T-cell (primary cell): Measurements from ENCODE around the gene PHRF1. TPM values are rescaled to one million over a fixed set of nuclear protein-coding genes. Genes with fewer than 3 reads are reported as not detected.

Source experiments
- ATAC-seq, 4 experiments: fragments of 200-7000 bp in 3 of 4; fragments of 150-1000 bp in 1 of 4; cut with Tn5 transposase; replicated peaks in 1 of 4; 1 replicate in 3 of 4; 2 replicates in 1 of 4; pipeline ENCODE4 v1.10.0; 2021; ENCODE audit warnings: moderate library complexity in 3 of 4, mild to moderate bottlenecking in 2 of 4, moderate number of reproducible peaks in 1 of 4
- CTCF ChIA-PET, 2 donors: fragments of 300-600 bp; sonication (Branson Sonifier 250); formaldehyde crosslinking; loops; one replicate each; lab custom pipeline; 2022; ENCODE audit warnings: antibody characterized with exemption in 2 of 2; lab: Charles Lee
- POLR2A ChIA-PET, 2 donors: fragments of 300-600 bp; sonication (Branson Sonifier 250); formaldehyde crosslinking; loops; one replicate each; lab custom pipeline; 2022; ENCODE audit warnings: antibody characterized with exemption in 2 of 2; lab: Charles Lee
- DNase-seq, 35 experiments: peaks; one replicate each; pipeline versions ENCODE4 v3.0.0 to v3.0.0-alpha.2; 2013 to 2023
- H3K27ac ChIP-seq: one replicate; pipeline ENCODE4 v1.5.1; 2013; ENCODE audit warnings: low read length
- H3K27me3 ChIP-seq, 2 experiments: replicated peaks in 1 of 2; 1 replicate in 1 of 2; 2 replicates in 1 of 2; pipeline versions ENCODE4 v1.6.1 to v1.7.0; 2013; ENCODE audit warnings: low read length in 1 of 2, mixed read lengths in 1 of 2; ENCODE audit not compliant: control insufficient read depth in 2 of 2, insufficient read depth in 2 of 2; ENCODE audit errors: extremely low read depth in 1 of 2
- H3K36me3 ChIP-seq, 2 donors: 1 replicate in 1 of 2; 2 replicates in 1 of 2; pipeline versions ENCODE4 v1.6.1 to v1.7.0; 2013; ENCODE audit warnings: low read length in 1 of 2; ENCODE audit not compliant: control insufficient read depth in 2 of 2, insufficient read depth in 1 of 2; ENCODE audit errors: extremely low read depth in 1 of 2
- H3K4me1 ChIP-seq, 2 experiments: 1 replicate in 1 of 2; 2 replicates in 1 of 2; pipeline versions ENCODE4 v1.6.1 to v1.7.0; 2013; ENCODE audit warnings: low read length in 2 of 2, mixed read lengths in 1 of 2; ENCODE audit not compliant: insufficient read depth in 2 of 2, control insufficient read depth in 1 of 2; ENCODE audit errors: extremely low read depth in 1 of 2
- H3K4me3 ChIP-seq, 2 donors: 1 replicate in 1 of 2; 2 replicates in 1 of 2; pipeline versions ENCODE4 v1.5.1 to v1.7.0; 2013; ENCODE audit warnings: mild to moderate bottlenecking in 2 of 2, low read length in 1 of 2, moderate library complexity in 1 of 2; ENCODE audit not compliant: control insufficient read depth in 1 of 2; ENCODE audit errors: extremely low read depth in 1 of 2
- H3K9me3 ChIP-seq: 2 replicates; pipeline ENCODE4 v1.7.0; 2013
- H3K27ac Mint-ChIP-seq, 2 donors: one replicate each; pipeline ENCODE4 v1.8.0; 2020 to 2021; ENCODE audit warnings: mild to moderate bottlenecking in 2 of 2, mixed read lengths in 2 of 2
- H3K27me3 Mint-ChIP-seq, 2 donors: one replicate each; pipeline ENCODE4 v1.8.0; 2021 to 2022; ENCODE audit warnings: mixed read lengths in 2 of 2
- H3K36me3 Mint-ChIP-seq: one replicate; pipeline ENCODE4 v1.8.0; 2021; ENCODE audit warnings: mixed read lengths
- H3K4me1 Mint-ChIP-seq, 3 donors: one replicate each; pipeline ENCODE4 v1.8.0; 2020 to 2022; ENCODE audit warnings: mixed read lengths in 3 of 3, mild to moderate bottlenecking in 1 of 3
- H3K4me3 Mint-ChIP-seq, 3 donors: one replicate each; pipeline ENCODE4 v1.8.0; 2020 to 2022; ENCODE audit warnings: mild to moderate bottlenecking in 3 of 3, mixed read lengths in 3 of 3, moderate library complexity in 3 of 3
- H3K9me3 Mint-ChIP-seq, 3 donors: one replicate each; pipeline ENCODE4 v1.8.0; 2020 to 2022; ENCODE audit warnings: mixed read lengths in 3 of 3
- WGBS: methylation state at CpG from one replicate; pipeline ENCODE4 v1.1.5; 2013; ENCODE audit warnings: missing lambda C conversion rate; ENCODE audit not compliant: insufficient coverage; 5-methylcytosine and 5-hydroxymethylcytosine counted together
- total RNA-seq, 35 experiments: library from RNA in 6 of 35; stranded (reverse) in 6 of 35; fragments of 120-200 nt in 1 of 35; gene quantifications; one replicate each; pipeline versions ENCODE4 v1.2.1 to v1.2.4 and lab custom pipeline; 2013 to 2026

The PHRF1 gene
- total RNA-seq, 5 donors from 2014 or later (not counting 1 experiment from before 2014, with no cell fraction given) = 40.2 to 69.4 (median 66.3) TPM

DNA sequence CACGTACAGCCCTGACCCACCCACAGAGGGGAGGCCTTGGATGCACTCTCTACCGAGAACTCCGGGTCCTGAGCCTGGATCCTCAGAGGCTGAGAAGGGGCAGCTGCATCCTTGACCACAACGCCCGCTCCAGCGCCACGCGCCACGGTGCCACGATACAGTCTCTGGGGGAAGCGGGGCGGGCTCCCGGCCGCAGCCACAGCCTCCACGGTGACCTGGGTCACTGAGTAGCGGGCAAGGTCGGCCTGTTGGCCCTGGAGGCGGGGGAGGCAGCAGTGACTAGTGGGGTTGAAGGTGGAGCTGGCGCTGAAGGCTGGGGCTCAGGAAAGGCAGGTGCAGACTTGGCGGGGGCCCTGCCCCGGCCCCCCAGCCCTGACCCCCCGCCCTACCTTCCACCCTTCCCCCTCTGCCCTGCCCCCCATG lies 43.4 kb downstream of the PHRF1 start:
- no peaks in the 10 kb centered on the region for H3K36me3 Mint-ChIP-seq
- ATAC-seq (no peak), DNase-seq (no peak)
- H3K9me3 ChIP-seq = no peaks in the 10 kb centered on the region
- H3K27ac ChIP-seq = no peak overlapping the region
- WGBS = 96% methylated on average over 8 of the region's 22 CpGs
- H3K27me3 Mint-ChIP-seq = peaks cover 0 to 4% of the 10 kb centered on the region in 2 donors
- peaks cover 0 to 26% of the 10 kb centered on the region in 2 experiments for H3K27me3 ChIP-seq
- CTCF ChIA-PET = no interaction called here
- H3K4me3 ChIP-seq = no peak overlapping the region
- peaks cover 0 to 21% of the 10 kb centered on the region in 2 experiments for H3K4me1 ChIP-seq
- no peak overlapping the region for H3K27ac Mint-ChIP-seq
- POLR2A ChIA-PET = no interaction called here
- peaks cover 0 to under 1% of the 10 kb centered on the region in 2 donors for H3K36me3 ChIP-seq
- no peaks in the 10 kb centered on the region for H3K9me3 Mint-ChIP-seq
- H3K4me3 Mint-ChIP-seq = no peak overlapping the region
- peaks cover 5 to 10% (median 9%) of the 10 kb centered on the region in 3 donors for H3K4me1 Mint-ChIP-seq

DNA sequence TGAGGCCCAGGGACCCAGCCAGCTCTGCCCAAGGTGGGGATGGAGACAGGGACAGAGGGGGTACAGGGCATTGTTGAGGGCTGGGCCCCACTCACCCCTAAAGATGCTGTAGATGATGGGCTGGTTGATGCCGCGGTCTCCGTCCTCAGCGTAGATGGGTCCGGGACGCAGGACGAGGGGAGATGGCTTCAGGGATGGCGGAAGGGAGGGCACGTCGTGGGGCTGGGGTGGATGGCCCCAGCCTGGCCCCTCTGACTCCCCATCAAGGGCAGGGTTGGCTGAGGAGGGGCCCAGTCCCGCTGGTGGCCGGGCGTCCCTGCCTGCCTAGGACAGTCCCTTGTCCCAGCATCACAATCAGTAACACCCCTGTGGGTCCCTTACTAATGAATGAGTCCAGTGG lies 43.9 kb downstream of the PHRF1 start:
- Histone ChIP-seq H3K9me3 (no peaks in the 10 kb centered on the region), H3K36me3 (no peaks in the 10 kb centered on the region), H3K4me3 (no peak overlapping the region), H3K27me3 (peaks cover 0 to 32% of the 10 kb centered on the region in 2 experiments), H3K4me1 (peaks cover 0 to 15% of the 10 kb centered on the region in 2 experiments), H3K27ac (no peak overlapping the region)
- Mint-ChIP-seq H3K4me1 (peaks cover 5 to 10% (median 8%) of the 10 kb centered on the region in 3 donors), H3K36me3 (no peaks in the 10 kb centered on the region), H3K27ac (no peak overlapping the region), H3K4me3 (no peak overlapping the region), H3K9me3 (no peaks in the 10 kb centered on the region), H3K27me3 (peaks cover under 1 to 4% of the 10 kb centered on the region in 2 donors)
- WGBS = no CpG with 5 or more reads among the region's 13 CpGs
- DNase-seq (no peak), ATAC-seq (no peak)
- ChIA-PET POLR2A (no interaction called here), CTCF (no interaction called here)

DNA sequence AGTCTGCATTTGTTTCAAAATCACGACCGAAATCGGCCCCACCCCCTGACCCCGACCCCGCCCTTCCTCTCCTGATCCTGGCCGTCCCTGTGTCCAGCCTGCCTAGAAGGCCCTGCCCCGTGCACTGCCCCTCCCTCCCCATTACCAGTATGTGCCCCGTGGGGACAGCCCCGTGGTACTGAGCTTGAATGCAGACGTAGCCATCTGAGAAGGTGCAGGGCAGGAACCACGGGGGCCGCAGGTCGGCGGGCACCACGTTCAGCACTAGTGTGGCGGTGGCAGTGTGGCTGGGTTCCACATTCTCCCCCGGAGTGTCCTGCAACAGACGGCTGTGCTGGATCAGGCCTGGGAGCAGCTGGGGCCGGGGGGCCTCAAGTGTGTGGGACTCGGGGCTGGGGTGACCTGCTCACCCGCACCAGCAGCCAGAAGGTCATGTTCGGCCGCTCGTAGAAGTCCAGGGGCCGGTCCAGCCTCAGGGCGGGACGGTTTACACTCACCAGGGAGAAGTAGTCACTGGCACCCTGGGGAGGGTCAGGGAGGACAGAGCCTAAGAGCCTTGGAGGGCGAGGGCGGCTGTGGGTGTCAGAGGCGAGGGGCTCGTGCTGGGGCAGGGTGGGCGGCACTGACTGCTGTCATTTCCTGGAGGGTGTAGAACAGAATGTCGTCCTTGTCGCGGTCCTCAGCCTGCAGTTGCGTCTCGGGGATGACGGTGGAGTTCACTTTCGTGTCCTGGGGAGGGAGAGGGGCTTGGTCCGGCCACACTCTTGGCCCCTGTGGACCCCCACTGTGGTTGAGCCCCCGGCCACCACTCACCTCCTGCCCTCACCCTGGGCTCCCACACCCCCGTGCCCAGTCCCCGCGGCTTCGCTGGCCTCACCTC lies 44.9 kb downstream of the PHRF1 start:
- H3K9me3 Mint-ChIP-seq = no peaks in the 10 kb centered on the region

DNA sequence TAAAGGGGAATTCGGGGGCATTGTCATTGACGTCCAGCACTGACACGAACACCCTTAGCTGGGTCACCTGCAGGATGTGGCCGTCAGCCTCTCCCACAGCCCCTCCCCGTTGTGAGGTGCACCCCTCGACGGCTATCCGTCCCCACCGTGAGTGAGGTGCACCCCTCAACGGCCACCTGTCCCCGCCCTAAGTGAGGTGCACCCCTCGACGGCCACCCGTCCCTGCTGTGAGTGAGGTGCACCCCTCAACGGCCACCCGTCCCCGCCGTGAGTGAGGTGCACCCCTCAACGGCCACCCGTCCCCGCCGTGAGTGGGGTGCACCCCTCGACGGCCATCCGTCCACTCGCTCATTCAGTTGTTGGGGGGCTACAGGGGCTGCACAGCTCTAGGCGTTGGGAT lies 45.6 kb downstream of the PHRF1 start:
- Histone ChIP-seq H3K27me3 (peaks cover 0 to 48% of the 10 kb centered on the region in 2 experiments), H3K9me3 (no peaks in the 10 kb centered on the region), H3K27ac (no peak overlapping the region), H3K4me3 (no peak overlapping the region), H3K36me3 (no peaks in the 10 kb centered on the region), H3K4me1 (peaks cover 0 to 10% of the 10 kb centered on the region in 2 experiments)
- Mint-ChIP-seq H3K36me3 (no peaks in the 10 kb centered on the region), H3K9me3 (no peaks in the 10 kb centered on the region), H3K27me3 (peaks cover 4 to 11% of the 10 kb centered on the region in 2 donors), H3K27ac (no peak overlapping the region), H3K4me3 (no peak overlapping the region), H3K4me1 (no peaks in the 10 kb centered on the region)
- WGBS = 80% methylated on average over 27 of the region's 27 CpGs
- POLR2A ChIA-PET = no interaction called here
- CTCF ChIA-PET = no interaction called here
- DNase-seq (no peak), ATAC-seq (no peak)

More for the DNA sequence above, 44.9 kb downstream of the PHRF1 start:
- no peak overlapping the region for H3K4me3 ChIP-seq
- POLR2A ChIA-PET = no interaction called here
- H3K4me1 ChIP-seq = peaks cover 0 to 11% of the 10 kb centered on the region in 2 experiments
- H3K27ac ChIP-seq = no peak overlapping the region
- H3K9me3 ChIP-seq = no peaks in the 10 kb centered on the region
- 83% methylated on average over 39 of the region's 45 CpGs for WGBS
- no peak for DNase-seq
- ATAC-seq = no peak
- CTCF ChIA-PET = no interaction called here
- peaks cover 0 to 42% of the 10 kb centered on the region in 2 experiments for H3K27me3 ChIP-seq
- H3K36me3 Mint-ChIP-seq = no peaks in the 10 kb centered on the region
- H3K27ac Mint-ChIP-seq = no peak overlapping the region
- H3K4me1 Mint-ChIP-seq = peaks cover 1 to 6% (median 5%) of the 10 kb centered on the region in 3 donors
- no peaks in the 10 kb centered on the region for H3K36me3 ChIP-seq
- H3K4me3 Mint-ChIP-seq = no peak overlapping the region
- peaks cover 4 to 10% of the 10 kb centered on the region in 2 donors for H3K27me3 Mint-ChIP-seq

DNA sequence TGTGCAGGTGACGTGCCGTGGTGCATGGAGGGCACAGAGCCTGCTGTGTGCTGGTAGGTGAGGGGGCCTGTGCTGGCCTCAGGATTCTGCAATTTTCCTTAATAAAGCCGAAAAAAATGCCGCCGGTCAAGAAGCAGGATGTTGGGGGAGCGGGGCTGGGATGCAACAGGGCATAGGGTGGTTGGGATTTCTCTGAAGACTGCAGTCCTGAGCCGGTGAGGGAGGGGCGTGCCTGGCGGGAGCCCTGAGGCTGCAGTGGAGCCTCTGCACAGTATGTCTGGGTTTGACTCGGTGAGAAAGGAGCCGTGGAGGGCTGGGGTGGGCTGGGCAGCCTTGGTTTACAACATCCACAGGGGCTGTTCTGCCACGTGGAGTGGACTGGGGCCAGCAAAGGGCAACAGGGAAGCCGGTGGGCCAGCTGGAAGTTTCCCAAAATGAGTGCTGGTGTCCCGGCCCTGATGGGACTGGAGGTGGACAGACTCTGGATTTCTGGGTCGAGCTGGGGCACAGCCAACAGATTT lies 47.1 kb downstream of the PHRF1 start:
- Histone ChIP-seq H3K4me3 (no peak overlapping the region), H3K4me1 (peaks cover 1 to 10% of the 10 kb centered on the region in 2 experiments), H3K36me3 (no peaks in the 10 kb centered on the region), H3K27me3 (peaks cover 0 to 59% of the 10 kb centered on the region in 2 experiments), H3K27ac (no peak overlapping the region), H3K9me3 (no peaks in the 10 kb centered on the region)
- Mint-ChIP-seq H3K27ac (no peak overlapping the region), H3K27me3 (peaks cover 13 to 21% of the 10 kb centered on the region in 2 donors), H3K9me3 (no peaks in the 10 kb centered on the region), H3K4me3 (no peak overlapping the region), H3K36me3 (no peaks in the 10 kb centered on the region), H3K4me1 (peaks cover 6 to 8% (median 7%) of the 10 kb centered on the region in 3 donors)
- DNase-seq = no peak
- ChIA-PET POLR2A (no interaction called here), CTCF (interaction anchor here in 1 of 2 donors (0.6 kb wide), 1 partner anchor 117 kb away, joined by 3 read pairs; no protein-coding TSS in a partner anchor)
- 88% methylated on average over 7 of the region's 15 CpGs for WGBS
- no peak for ATAC-seq

DNA sequence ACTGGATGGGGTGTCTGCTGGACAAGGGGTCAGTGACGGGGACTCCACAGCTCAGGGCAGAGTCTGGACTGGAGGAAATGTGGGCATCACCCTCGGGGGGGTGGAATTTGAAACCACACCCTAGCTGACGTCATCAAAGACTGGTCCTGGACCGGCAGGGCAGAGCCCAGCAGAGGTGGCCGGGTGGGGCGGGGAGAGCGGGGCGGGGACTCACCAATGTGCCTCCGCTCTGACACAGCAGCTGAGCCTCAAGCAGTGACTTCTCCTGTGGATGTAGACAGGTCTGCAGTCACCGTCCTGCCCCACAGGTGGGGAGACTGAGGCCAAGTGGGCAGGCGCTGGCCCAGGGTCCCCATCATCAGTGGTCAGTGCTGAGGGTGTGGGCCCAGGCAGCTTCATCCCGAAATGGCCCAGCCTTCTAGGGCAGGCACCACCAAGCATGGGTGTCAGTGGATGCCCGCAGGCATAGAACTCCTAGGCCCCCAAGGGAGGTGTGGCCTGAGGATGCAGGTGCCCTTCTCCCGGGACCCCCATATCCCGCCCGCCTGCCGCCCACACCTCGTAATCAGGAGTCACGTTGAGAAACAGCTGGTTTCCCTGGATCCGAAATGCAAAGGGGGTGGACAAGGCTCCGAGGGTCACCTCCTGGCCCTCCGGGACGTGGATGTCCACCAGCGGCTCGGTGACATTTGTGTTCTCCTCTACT lies 47.9 kb downstream of the PHRF1 start:
- Mint-ChIP-seq H3K4me1 (peaks cover 14 to 16% (median 14%) of the 10 kb centered on the region in 3 donors), H3K27ac (no peak overlapping the region), H3K9me3 (no peaks in the 10 kb centered on the region), H3K4me3 (no peak overlapping the region), H3K36me3 (no peaks in the 10 kb centered on the region), H3K27me3 (peaks cover 18 to 28% of the 10 kb centered on the region in 2 donors)
- H3K36me3 ChIP-seq = no peaks in the 10 kb centered on the region
- no peak for DNase-seq
- no peak for ATAC-seq
- whole genome bisulfite sequencing = 88% methylated on average over 25 of the region's 25 CpGs
- H3K27ac ChIP-seq = no peak overlapping the region
- H3K4me1 ChIP-seq = peaks cover 4 to 18% of the 10 kb centered on the region in 2 experiments
- POLR2A ChIA-PET = no interaction called here
- no peaks in the 10 kb centered on the region for H3K9me3 ChIP-seq
- H3K27me3 ChIP-seq = peaks cover 0 to 61% of the 10 kb centered on the region in 2 experiments
- no peak overlapping the region for H3K4me3 ChIP-seq
- CTCF ChIA-PET = no interaction called here
